HG03064 (cell line): ENCODE results near the gene WNT3A.

Experiments
- ATAC-seq: cut with Tn5 transposase; IDR thresholded peaks from one replicate; pipeline ENCODE4 v1.9.1; 2021; ENCODE audit warnings: low read depth; ENCODE audit not compliant: unreplicated experiment

WNT3A gene

GRCh38 chr1:228095938-228096337 lies 89.1 kb downstream of the WNT3A start:
- ATAC-seq, result no peak

GRCh38 chr1:228096416-228097332 lies 89.9 kb downstream of the WNT3A start:
- ATAC-seq, result no peak

- no peak for ATAC-seq
Observed at GRCh38 chr1:228097333-228098081, 90.7 kb downstream of the WNT3A start.

GRCh38 chr1:228098323-228098931 lies 91.6 kb downstream of the WNT3A start:
- ATAC-seq, result no peak

GRCh38 chr1:228099331-228099732 lies 92.5 kb downstream of the WNT3A start:
- ATAC-seq, result no peak

GRCh38 chr1:228100822-228101613 lies 94.2 kb downstream of the WNT3A start:
- ATAC-seq, result no peak

- ATAC-seq, result no peak
Observed at GRCh38 chr1:228101614-228101993, 94.8 kb downstream of the WNT3A start.

- ATAC-seq, result peak; percentile 18
Observed at GRCh38 chr1:228101994-228102790, 95.4 kb downstream of the WNT3A start.

- peak; percentile 61 for ATAC-seq
Observed at GRCh38 chr1:228102791-228103620, 96.2 kb downstream of the WNT3A start, which contains the start of gene C1orf35. Gene C1orf35, minus strand, starts transcription at chr1:228103325. Its CDS starts 98 bp downstream, at chr1:228103227.

- ATAC-seq, result no peak
Observed at GRCh38 chr1:228104526-228105269, 97.9 kb downstream of the WNT3A start.

- ATAC-seq, result no peak
Observed at GRCh38 chr1:228105270-228105995, 98.6 kb downstream of the WNT3A start.

GRCh38 chr1:228105996-228106799 lies 99.4 kb downstream of the WNT3A start:
- no peak for ATAC-seq

GRCh38 chr1:228106800-228107054 lies 99.9 kb downstream of the WNT3A start:
- no peak for ATAC-seq

GRCh38 chr1:228107636-228108035 lies 100.8 kb downstream of the WNT3A start:
- ATAC-seq, result no peak

GRCh38 chr1:228108055-228108690 lies 101.4 kb downstream of the WNT3A start:
- ATAC-seq, result no peak

- ATAC-seq, result peak; percentile 9
Observed at GRCh38 chr1:228108742-228109072, 101.9 kb downstream of the WNT3A start.
